Measurements from ENCODE around the gene KRTAP1-3.
"Not testable (repeated sequence)": the region's sequence is repeated elsewhere in the genome, so short reads cannot be mapped to it uniquely, and the experiment has no call there.

KRTAP1-3 gene

GRCh38 chr17:41034346-41034935 is at the start of gene KRTAP1-3:
KRTAP1-3 (minus strand) TSS chr17:41034874; CDS start chr17:41034821, 53 bp downstream.
- not testable (repeated sequence) for DNase-seq (ENCODE audit: low read depth, low spot score)

GRCh38 chr17:41084100-41084856 is 49.6 kb upstream of the KRTAP1-3 start, which contains the start of gene KRTAP4-7:
KRTAP4-7 (plus strand) TSS chr17:41084150; CDS start chr17:41084207, 57 bp downstream.
- not testable (repeated sequence) for DNase-seq (ENCODE audit: low read depth, low spot score)

- DNase-seq (ENCODE audit: low read depth, low spot score): not testable (repeated sequence)
These were observed 48.8 kb upstream of the KRTAP1-3 start for GRCh38 chr17:41083427-41083826.

GRCh38 chr17:41082626-41083025 is 48.0 kb upstream of the KRTAP1-3 start:
- DNase-seq (ENCODE audit: low read depth, low spot score): no peak

GRCh38 chr17:41076788-41077187 is 42.1 kb upstream of the KRTAP1-3 start:
- DNase-seq (ENCODE audit: low read depth, low spot score): no peak

- DNase-seq (ENCODE audit: low read depth, low spot score): no peak
These were observed 39.0 kb upstream of the KRTAP1-3 start for GRCh38 chr17:41073676-41074075.

GRCh38 chr17:41071606-41072360 is 37.1 kb upstream of the KRTAP1-3 start:
- no peak for DNase-seq (ENCODE audit: low read depth, low spot score)

- no peak for DNase-seq (ENCODE audit: low read depth, low spot score)
These were observed 34.4 kb upstream of the KRTAP1-3 start for GRCh38 chr17:41069031-41069430.

GRCh38 chr17:41067281-41067680 is 32.6 kb upstream of the KRTAP1-3 start:
- no peak for DNase-seq (ENCODE audit: low read depth, low spot score)

- DNase-seq (ENCODE audit: low read depth, low spot score): no peak
These were observed 31.4 kb upstream of the KRTAP1-3 start, which contains the start of gene KRTAP2-4 for GRCh38 chr17:41065829-41066624. KRTAP2-4 (minus strand) TSS chr17:41065879; CDS start chr17:41065845, 34 bp downstream.

GRCh38 chr17:41065016-41065689 is 30.5 kb upstream of the KRTAP1-3 start:
- DNase-seq (ENCODE audit: low read depth, low spot score): not testable (repeated sequence)

- no peak for DNase-seq (ENCODE audit: low read depth, low spot score)
These were observed 29.6 kb upstream of the KRTAP1-3 start for GRCh38 chr17:41064301-41064700.

- DNase-seq (ENCODE audit: low read depth, low spot score): no peak
These were observed 28.8 kb upstream of the KRTAP1-3 start for GRCh38 chr17:41063449-41063848.

- no peak for DNase-seq (ENCODE audit: low read depth, low spot score)
These were observed 27.3 kb upstream of the KRTAP1-3 start for GRCh38 chr17:41061964-41062363.

GRCh38 chr17:41060052-41060604 is 25.5 kb upstream of the KRTAP1-3 start, which contains the start of gene KRTAP2-3:
KRTAP2-3 (minus strand) TSS chr17:41060114; CDS start chr17:41060050, 64 bp downstream.
- no peak for DNase-seq (ENCODE audit: low read depth, low spot score)

- DNase-seq (ENCODE audit: low read depth, low spot score): not testable (repeated sequence)
These were observed 24.8 kb upstream of the KRTAP1-3 start for GRCh38 chr17:41059276-41060051.

- DNase-seq (ENCODE audit: low read depth, low spot score): no peak
These were observed 24.1 kb upstream of the KRTAP1-3 start for GRCh38 chr17:41058741-41059140.

GRCh38 chr17:41057547-41057946 is 22.9 kb upstream of the KRTAP1-3 start:
- DNase-seq (ENCODE audit: low read depth, low spot score): no peak

- not testable (repeated sequence) for DNase-seq (ENCODE audit: low read depth, low spot score)
These were observed 20.5 kb upstream of the KRTAP1-3 start, which contains the start of gene KRTAP2-2 for GRCh38 chr17:41055130-41055529. KRTAP2-2 (minus strand) TSS chr17:41055230; CDS start chr17:41055211, 19 bp downstream.

Data from smooth muscle cell of the brain vasculature (primary cell).